Measurements from ENCODE around the gene HEY2. TPM values are rescaled to one million over a fixed set of nuclear protein-coding genes. Genes with fewer than 3 reads are reported as not detected.
"Not testable (repeated sequence)": the region's sequence is repeated elsewhere in the genome, so short reads cannot be mapped to it uniquely, and the experiment has no call there.

HEY2 gene
- total RNA-seq, 2 experiments from 2014 or later, result not detected

GRCh38 chr6:125754566-125754965 lies 5.1 kb downstream of the HEY2 start:
- no peak for DNase-seq
- H3K4me3 Mint-ChIP-seq, result no peak overlapping the region
- no peak overlapping the region for H3K27ac Mint-ChIP-seq
- H3K36me3 Mint-ChIP-seq, result no peaks in the 10 kb centered on the region
- H3K4me1 Mint-ChIP-seq (ENCODE audit: low read depth), result peaks cover 14% of the 10 kb centered on the region
- POLR2A ChIA-PET, result no interaction called here
- intact Hi-C loops (cut with micrococcal nuclease), result loop anchor here (5.0 kb wide), 1 partner anchor 242 kb away; no protein-coding TSS in a partner anchor
- no peaks in the 10 kb centered on the region for H3K9me3 Mint-ChIP-seq
- CTCF ChIA-PET, result interaction anchor here (0.6 to 2.4 kb wide), 9 partner anchors 10 to 706 kb away, joined by 3 to 49 read pairs (median 4); partner anchors contain the start of gene HDDC2
- H3K27me3 Mint-ChIP-seq, result peaks cover 43% of the 10 kb centered on the region

- peak; percentile 16 for DNase-seq
- POLR2A ChIA-PET, result no interaction called here
- Mint-ChIP-seq H3K4me1 (ENCODE audit: low read depth) (peaks cover 3% of the 10 kb centered on the region), H3K9me3 (no peaks in the 10 kb centered on the region), H3K36me3 (no peaks in the 10 kb centered on the region), H3K4me3 (no peak overlapping the region), H3K27ac (no peak overlapping the region), H3K27me3 (peaks cover 28% of the 10 kb centered on the region)
- intact Hi-C loops (cut with micrococcal nuclease), result no loop called here
- CTCF ChIA-PET, result interaction anchor here (1.0 to 4.8 kb wide), 3 partner anchors 197 to 448 kb away, joined by 3 to 18 read pairs (median 3); partner anchors contain the start of gene HINT3
Measured at GRCh38 chr6:125759184-125759902, 9.9 kb downstream of the HEY2 start.

GRCh38 chr6:125759959-125760457 lies 10.6 kb downstream of the HEY2 start:
- DNase-seq, result no peak
- intact Hi-C loops (cut with micrococcal nuclease), result loop anchor here (10.0 kb wide), 1 partner anchor 565 kb away; no protein-coding TSS in a partner anchor
- Mint-ChIP-seq H3K9me3 (no peaks in the 10 kb centered on the region), H3K27ac (no peak overlapping the region), H3K4me1 (ENCODE audit: low read depth) (peaks cover 3% of the 10 kb centered on the region), H3K27me3 (peaks cover 24% of the 10 kb centered on the region), H3K4me3 (no peak overlapping the region), H3K36me3 (no peaks in the 10 kb centered on the region)
- ChIA-PET CTCF (interaction anchor here (1.0 to 4.8 kb wide), 3 partner anchors 196 to 449 kb away, joined by 3 to 18 read pairs (median 3); partner anchors contain the start of gene HINT3), POLR2A (no interaction called here)

DNA sequence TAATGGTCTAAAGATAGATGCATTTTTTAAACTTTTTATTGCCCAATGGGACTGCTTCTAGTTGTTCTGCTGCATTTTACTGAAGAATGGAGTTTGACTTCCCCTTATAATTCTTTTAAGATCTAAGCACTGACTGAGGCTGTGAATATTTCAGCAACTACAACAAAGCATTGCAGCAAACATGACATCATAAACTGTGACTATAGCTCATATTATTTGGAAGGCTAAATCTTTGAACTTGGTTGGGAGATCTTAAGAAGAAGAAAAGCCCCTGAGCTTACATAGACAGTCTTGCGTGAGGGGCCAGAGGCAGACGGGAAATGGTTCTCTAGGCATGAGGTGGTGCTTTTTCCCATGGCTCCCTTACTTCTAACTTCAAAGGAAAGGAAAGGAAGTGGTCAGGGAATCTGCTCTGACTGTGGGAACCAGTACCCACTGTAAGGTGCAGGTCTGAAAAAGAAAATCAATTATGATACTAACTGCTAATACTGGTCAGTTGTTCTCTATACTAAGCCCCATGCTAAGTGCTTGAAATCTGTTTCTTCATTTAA lies 14.8 kb downstream of the HEY2 start:
- ChIA-PET CTCF (interaction anchor here (0.6 to 6.1 kb wide), 5 partner anchors 9 to 612 kb away, joined by 3 to 34 read pairs (median 5); no protein-coding TSS in a partner anchor), POLR2A (no interaction called here)
- Mint-ChIP-seq H3K9me3 (no peaks in the 10 kb centered on the region), H3K27ac (no peak overlapping the region), H3K4me1 (ENCODE audit: low read depth) (peaks cover 3% of the 10 kb centered on the region), H3K4me3 (no peak overlapping the region), H3K27me3 (peaks cover 44% of the 10 kb centered on the region), H3K36me3 (no peaks in the 10 kb centered on the region)
- intact Hi-C loops (cut with micrococcal nuclease), result loop anchor here (10.0 kb wide), 1 partner anchor 569 kb away; no protein-coding TSS in a partner anchor
- DNase-seq, result no peak

- intact Hi-C loops (cut with micrococcal nuclease), result loop anchor here (5.0 to 10.0 kb wide), 2 partner anchors 571 to 614 kb away; partner anchors contain the start of gene TPD52L1
- H3K27ac Mint-ChIP-seq, result no peak overlapping the region
- no peak overlapping the region for H3K4me3 Mint-ChIP-seq
- peaks cover 2% of the 10 kb centered on the region for H3K36me3 Mint-ChIP-seq
- H3K4me1 Mint-ChIP-seq (ENCODE audit: low read depth), result peaks cover 3% of the 10 kb centered on the region
- POLR2A ChIA-PET, result no interaction called here
- H3K27me3 Mint-ChIP-seq, result peaks cover 35% of the 10 kb centered on the region
- no peaks in the 10 kb centered on the region for H3K9me3 Mint-ChIP-seq
- DNase-seq, result no peak
- CTCF ChIA-PET, result interaction anchor here (0.6 to 6.1 kb wide), 4 partner anchors 229 to 455 kb away, joined by 3 to 34 read pairs (median 9); no protein-coding TSS in a partner anchor
Measured at GRCh38 chr6:125765944-125766343, 16.5 kb downstream of the HEY2 start.

DNA sequence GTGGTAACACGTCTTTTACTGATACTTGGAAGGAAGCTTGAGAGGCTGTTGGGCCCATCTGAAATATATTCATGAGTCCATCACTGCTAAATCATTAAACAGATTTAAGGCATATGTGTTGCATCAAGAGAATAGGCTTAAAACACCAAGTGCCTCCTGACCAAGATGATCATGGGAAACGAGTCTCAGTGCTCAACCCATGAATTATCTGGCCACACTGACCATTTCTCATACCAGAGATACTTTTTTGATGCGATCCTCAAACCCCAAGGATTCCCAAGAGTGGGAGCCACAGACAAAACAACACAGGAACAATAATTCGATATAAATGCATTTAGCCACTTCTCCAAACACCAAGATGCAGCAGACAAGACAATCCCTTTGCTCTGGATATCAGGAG lies 17.2 kb downstream of the HEY2 start:
- POLR2A ChIA-PET, result no interaction called here
- DNase-seq, result no peak
- Mint-ChIP-seq H3K27ac (no peak overlapping the region), H3K4me3 (no peak overlapping the region), H3K36me3 (peaks cover 2% of the 10 kb centered on the region), H3K27me3 (peaks cover 33% of the 10 kb centered on the region), H3K9me3 (no peaks in the 10 kb centered on the region), H3K4me1 (ENCODE audit: low read depth) (peaks cover 3% of the 10 kb centered on the region)
- CTCF ChIA-PET, result interaction anchor here (0.8 to 6.1 kb wide), 4 partner anchors 10 to 456 kb away, joined by 3 to 34 read pairs (median 9); no protein-coding TSS in a partner anchor
- intact Hi-C loops (cut with micrococcal nuclease), result loop anchor here (5.0 to 10.0 kb wide), 2 partner anchors 572 to 614 kb away; partner anchors contain the start of gene TPD52L1

DNA sequence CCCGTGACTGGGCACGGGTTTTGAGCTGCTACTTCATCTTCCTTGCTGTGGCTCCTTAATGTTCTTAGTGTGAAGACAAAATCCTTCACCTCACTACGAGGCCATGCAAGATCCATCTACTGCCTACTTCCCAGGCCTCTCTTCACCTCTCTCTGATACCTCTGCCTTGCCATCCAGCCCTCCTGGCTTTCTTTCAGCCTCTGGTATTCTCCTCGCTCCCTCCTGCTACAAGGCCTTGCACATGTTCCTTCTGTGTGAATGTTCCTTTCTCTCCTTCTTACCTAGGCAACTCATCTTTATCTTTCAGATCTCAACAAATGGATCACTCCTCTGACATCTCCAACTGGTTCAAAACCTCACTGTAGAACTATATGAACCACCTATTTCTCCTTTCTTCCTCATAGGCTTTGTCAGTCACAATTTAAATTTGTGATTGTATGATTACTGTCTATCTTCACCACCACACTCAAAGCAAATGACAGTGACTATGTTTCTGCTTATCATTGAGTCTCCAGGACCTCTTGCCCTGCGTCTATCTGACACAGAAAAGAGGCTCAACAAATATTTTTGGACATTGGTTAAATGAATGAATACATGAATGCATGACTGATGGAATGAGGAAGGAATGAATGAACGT lies 19.8 kb downstream of the HEY2 start:
- intact Hi-C loops (cut with micrococcal nuclease), result loop anchor here (1.0 to 10.0 kb wide), 3 partner anchors 458 to 617 kb away; partner anchors contain the start of gene TPD52L1
- Mint-ChIP-seq H3K36me3 (peaks cover 2% of the 10 kb centered on the region), H3K9me3 (no peaks in the 10 kb centered on the region), H3K27me3 (peaks cover 25% of the 10 kb centered on the region), H3K4me3 (no peak overlapping the region), H3K27ac (no peak overlapping the region), H3K4me1 (ENCODE audit: low read depth) (peaks cover 7% of the 10 kb centered on the region)
- ChIA-PET CTCF (interaction anchor here (0.7 to 6.1 kb wide), 8 partner anchors 12 to 616 kb away, joined by 3 to 34 read pairs (median 4); partner anchors contain the start of gene TPD52L1), POLR2A (no interaction called here)
- no peak for DNase-seq

DNA sequence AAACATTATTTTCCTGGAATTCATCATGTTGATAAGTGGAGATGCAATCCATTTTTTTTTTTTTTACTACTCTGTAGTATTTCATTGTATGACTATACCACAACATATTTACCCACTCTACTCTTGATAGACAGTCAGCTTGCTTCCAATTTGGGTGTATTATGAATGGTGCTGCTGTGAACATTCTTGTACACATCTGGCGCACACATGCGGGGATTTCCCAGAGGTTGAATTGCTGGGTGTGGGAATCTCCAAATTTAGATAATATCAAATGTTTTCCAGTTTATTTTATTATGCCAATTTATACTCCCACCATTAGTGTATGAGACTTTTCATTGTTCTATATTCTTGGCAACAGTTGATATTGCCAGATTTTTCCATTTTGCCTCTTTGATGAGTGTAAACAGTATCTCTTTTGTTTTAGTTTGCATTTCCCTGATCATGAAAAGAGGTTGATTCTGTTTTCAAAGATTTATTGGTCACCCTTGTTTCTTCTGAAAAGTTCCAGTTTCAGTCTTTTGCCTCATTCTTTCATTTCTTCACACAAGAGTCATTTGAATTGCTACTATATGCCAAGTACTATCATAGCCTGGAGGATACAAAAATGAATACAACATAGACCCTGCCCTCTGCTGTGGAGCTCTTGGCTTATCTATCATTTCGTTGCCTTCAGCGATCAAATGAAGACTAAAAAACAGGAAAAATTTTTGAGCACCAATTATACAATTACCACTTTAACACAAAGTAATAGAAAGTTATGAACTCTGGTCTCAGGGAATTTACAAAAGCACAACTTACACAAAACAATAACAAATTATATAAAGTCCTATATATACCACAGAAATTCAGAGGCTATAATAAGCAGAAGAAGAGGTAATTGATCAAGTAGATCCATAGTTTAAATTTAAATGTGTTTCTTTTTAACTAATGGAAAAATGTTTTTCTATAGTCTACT lies 24.2 kb downstream of the HEY2 start:
- Mint-ChIP-seq H3K27ac (no peak overlapping the region), H3K9me3 (no peaks in the 10 kb centered on the region), H3K27me3 (peaks cover under 1% of the 10 kb centered on the region), H3K4me3 (no peak overlapping the region), H3K4me1 (ENCODE audit: low read depth) (peaks cover 7% of the 10 kb centered on the region), H3K36me3 (peaks cover 2% of the 10 kb centered on the region)
- POLR2A ChIA-PET, result no interaction called here
- CTCF ChIA-PET, result no interaction called here
- intact Hi-C loops (cut with micrococcal nuclease), result no loop called here
- DNase-seq, result peak; percentile 35

DNA sequence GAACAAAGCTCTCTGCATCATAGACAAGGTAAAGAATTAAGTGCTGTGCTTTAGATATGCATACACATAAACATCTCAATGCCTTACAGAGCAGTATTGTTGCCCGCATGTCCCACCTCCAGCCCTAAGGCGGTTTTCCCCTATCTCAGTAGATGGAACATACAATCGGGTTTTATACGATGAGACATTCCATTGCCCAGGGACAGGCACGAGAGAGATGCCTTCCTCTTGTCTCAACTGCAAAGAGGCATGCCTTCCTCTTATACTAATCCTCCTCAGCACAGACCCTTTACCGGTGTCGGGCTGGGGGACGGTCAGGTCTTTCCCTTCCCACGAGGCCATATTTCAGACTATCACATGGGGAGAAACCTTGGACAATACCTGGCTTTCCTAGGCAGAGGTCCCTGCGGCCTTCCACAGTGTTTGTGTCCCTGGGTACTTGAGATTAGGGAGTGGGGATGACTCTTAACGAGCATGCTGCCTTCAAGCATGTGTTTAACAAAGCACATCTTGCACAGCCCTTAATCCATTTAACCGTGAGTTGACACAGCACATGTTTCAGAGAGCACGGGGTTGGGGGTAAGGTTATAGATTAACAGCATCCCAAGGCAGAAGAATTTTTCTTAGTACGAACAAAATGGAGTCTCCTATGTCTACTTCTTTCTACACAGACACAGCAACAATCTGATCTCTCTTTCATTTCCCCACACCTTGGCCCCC lies 26.8 kb downstream of the HEY2 start:
- H3K36me3 Mint-ChIP-seq; H3K27me3 Mint-ChIP-seq; POLR2A ChIA-PET; H3K27ac Mint-ChIP-seq; H3K4me1 Mint-ChIP-seq (ENCODE audit: low read depth); intact Hi-C loops (cut with micrococcal nuclease); H3K4me3 Mint-ChIP-seq; DNase-seq; H3K9me3 Mint-ChIP-seq: not testable (repeated sequence)
- CTCF ChIA-PET, result interaction anchor here (1.0 kb wide), 1 partner anchor 24 kb away, joined by 3 read pairs; no protein-coding TSS in a partner anchor

- Mint-ChIP-seq H3K4me3 (no peak overlapping the region), H3K36me3 (no peaks in the 10 kb centered on the region), H3K4me1 (ENCODE audit: low read depth) (peaks cover 14% of the 10 kb centered on the region), H3K9me3 (no peaks in the 10 kb centered on the region), H3K27ac (no peak overlapping the region), H3K27me3 (no peaks in the 10 kb centered on the region)
- ChIA-PET POLR2A (interaction anchor here (0.9 to 2.6 kb wide), 7 partner anchors 10 to 480 kb away, joined by 3 to 101 read pairs (median 11); partner anchors contain the start of genes HINT3, NCOA7 and TRMT11), CTCF (interaction anchor here (1.3 to 3.9 kb wide), 10 partner anchors 11 to 469 kb away, joined by 4 to 93 read pairs (median 10); partner anchors contain the start of genes HINT3, NCOA7 and TRMT11)
- DNase-seq, result peak; percentile 90
- intact Hi-C loops (cut with micrococcal nuclease), result loop anchor here (1.0 to 5.0 kb wide), 5 partner anchors 31 to 1487 kb away; partner anchors contain the start of genes HEY2, HINT3, RNF146 and TRMT11
Measured at GRCh38 chr6:125779924-125780539, 30.6 kb downstream of the HEY2 start.

Measured in activated CD4-positive, alpha-beta memory T cell treated with anti-CD3 and anti-CD28 coated beads for 36 hours (primary cell).